ENCODE data around the gene JPH2.
"Not testable (repeated sequence)": the region's sequence is repeated elsewhere in the genome, so short reads cannot be mapped to it uniquely, and the experiment has no call there.

Gene JPH2

DNA sequence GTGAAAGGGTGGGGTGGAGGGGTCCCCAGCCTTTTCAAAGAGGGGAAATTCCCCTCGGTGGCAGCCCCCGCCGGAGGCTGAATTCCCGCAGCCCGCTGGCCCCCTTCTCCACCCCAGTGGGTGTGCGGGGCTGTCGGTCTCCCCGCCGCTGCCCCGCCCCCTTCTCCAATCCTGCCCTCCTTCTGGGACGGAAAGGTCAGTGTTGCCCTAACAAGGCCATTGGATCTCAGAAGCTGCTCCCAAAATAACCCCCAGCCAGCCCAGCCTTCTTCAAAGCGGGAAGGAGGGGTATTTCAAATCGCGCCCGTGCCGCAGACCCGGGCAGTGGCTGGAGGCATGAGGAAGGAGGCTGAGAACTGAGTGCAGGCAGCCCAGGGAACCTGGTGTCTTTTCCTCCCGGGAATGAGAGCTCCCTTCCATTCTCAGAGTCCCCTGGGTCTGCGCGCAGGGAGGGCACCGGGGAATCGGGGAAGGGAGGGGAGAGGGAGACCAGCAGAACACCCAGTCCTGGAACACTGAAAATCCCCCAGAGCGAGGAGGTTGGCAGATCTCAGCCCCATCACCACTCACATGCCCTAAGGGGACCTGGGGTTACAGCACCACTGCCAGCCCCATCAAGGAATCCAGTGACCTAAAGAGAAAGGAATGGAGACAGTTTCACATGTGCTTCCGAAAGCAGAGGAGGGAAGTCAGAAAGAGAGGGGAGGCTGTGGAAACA lies at the start of gene JPH2:
Gene JPH2, minus strand, starts transcription at position 135 of the 718 bp plus-strand sequence. CDS start 483 bp downstream, outside the sequence.
- DNase-seq: peak; percentile 49

DNA sequence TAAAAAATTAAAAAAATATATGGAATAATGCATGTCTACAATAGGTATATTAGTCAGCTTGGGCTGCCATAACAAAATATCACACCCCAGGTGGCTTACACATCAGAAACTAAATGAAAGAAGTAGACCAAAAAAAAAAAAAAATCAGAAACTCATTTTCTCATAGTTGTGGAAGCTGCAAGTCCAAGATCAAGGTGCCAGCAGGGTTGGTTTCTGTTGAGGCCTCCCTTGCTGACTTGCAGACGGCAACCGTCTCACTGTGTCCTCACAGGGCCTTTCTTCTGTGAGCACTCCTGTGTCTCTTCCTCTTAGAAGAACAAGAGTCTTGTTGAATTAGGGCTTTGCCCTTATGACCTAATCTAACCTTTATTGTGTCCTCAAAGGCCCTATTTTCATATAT lies 48.7 kb upstream of the JPH2 start:
- no peak for DNase-seq

DNA sequence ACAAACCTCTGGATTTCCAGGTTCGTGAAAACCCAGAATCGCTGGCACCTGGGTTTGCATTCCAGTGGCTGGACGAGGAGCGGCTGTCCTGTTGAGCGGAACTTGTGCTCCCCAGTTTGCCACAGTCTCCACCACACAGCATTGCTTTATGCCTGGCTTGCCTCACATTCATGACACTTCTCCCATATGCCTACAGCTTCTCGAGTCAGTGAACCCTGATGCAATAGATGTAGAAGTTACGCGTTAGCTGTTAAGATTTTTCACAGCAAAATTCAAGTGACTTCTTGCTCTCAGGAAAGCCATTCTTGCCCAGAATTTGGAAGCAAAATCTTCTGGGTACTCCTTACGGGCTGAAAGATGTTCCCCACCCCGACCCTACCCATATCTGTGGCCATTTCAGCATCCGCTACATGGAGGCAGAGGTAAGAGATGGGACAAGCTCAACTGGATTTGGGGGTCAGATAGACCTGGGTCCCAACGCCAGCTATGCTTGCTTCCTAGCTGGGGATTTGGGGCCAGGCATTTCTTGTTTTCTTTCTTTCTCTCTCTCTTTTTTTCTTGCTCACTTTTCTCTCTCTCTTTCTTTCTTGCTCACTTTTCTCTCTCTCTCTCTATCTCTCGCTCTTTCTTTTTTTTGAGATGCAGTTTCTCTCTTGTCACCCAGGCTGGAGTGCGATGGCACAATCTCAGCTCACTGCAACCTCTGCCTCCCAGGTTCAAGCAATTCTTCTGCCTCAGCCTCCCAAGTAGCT lies 47.8 kb upstream of the JPH2 start:
- DNase-seq: no peak

DNA sequence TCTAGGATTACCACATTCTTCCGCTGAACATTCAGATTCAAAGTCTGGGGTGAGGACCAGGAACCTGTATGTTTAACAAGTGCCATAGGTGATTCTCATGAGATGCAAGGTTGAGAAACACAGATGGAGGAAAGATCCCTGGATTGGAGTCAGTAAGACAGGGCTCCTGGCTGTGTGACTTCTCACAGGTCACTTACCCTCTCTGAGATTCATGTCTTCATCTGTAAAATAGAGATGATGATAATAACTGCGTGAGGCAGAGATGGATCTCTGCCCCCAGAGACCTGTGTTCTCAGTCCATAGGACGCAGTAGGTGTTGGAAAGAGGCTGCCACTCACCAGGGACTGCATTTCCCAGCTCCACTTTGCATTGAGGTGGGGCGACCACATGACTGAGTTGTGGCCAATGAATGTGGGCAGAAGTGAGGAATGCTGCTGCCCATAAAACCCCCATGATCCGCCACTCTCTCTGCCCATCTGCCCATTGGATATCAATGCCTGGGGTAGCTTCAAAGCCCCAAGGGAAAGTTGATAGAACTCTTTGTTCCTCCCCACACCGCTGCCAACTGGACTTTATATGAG lies 46.5 kb upstream of the JPH2 start:
- no peak for DNase-seq

DNA sequence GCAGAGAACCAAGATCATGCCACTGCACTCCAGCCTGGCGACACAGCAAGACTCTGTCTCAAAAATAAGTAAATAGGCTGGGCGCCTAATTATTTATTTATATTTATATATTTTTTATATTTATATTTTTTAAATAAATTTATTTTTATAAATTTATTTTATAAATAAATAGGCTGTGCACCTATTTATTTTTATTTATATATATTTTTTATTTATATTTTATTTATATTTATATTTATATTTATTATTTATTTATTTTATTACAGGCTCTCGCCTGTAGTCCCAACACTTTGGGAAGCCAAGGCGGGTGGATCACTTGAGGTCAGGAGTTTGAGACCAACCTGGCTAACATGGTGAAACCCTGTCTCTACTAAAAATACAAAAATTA lies 45.5 kb upstream of the JPH2 start:
- DNase-seq: not testable (repeated sequence)

DNA sequence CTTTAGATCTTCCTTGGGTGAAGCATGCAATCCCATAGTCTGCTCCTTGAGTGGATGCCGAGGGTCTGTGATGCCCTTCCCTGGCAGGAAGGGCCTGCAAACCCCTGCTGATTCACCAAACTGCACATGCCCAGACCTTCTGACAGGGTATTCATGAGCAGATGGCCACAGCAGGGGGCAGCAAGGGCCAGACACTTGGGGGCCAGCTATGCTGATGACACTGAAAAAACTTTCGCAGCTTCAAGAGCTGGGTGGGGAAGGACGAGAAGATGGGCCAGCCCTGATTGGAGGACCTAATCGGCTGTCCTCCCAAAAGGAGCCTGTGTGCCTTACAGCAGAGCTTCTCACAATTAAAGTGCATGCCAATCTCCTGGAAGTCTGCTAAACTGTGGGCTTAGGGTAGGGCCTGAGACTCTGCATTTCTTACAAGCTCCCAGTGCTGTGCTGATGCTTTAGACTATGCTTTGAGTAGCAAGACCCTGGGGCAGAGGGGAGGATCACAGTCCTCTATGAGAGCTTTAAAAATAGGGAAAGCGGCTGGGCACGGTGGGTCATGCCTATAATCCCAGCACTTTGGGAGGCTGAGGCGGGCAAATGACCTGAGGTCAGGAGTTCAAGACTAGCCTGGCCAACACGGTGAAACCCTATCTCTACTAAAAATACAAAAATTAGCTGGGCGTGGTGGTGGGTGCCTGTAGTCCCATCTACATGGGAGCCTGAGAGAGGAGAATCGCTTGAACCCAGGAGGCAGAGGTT lies 44.9 kb upstream of the JPH2 start:
- no peak for DNase-seq

DNA sequence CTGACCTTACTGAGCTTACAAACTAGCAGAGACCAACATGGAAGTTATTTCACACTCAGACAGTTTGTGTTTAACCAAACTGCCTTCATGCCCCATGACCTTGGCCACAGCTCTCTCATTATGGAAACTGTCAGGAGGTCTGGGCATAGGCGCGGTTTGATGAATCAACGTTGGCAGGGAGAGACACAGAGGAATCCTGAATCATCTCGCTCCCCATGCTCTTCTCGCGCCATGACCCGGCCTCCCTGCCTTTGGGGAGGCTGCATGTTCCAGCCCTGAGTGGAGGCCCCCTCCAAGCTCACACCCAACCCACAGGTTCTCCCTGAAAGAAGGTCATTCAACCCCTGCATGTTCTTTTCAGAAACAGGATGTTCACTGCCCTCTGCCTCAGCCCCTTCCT lies 44.2 kb upstream of the JPH2 start:
- DNase-seq: no peak

DNA sequence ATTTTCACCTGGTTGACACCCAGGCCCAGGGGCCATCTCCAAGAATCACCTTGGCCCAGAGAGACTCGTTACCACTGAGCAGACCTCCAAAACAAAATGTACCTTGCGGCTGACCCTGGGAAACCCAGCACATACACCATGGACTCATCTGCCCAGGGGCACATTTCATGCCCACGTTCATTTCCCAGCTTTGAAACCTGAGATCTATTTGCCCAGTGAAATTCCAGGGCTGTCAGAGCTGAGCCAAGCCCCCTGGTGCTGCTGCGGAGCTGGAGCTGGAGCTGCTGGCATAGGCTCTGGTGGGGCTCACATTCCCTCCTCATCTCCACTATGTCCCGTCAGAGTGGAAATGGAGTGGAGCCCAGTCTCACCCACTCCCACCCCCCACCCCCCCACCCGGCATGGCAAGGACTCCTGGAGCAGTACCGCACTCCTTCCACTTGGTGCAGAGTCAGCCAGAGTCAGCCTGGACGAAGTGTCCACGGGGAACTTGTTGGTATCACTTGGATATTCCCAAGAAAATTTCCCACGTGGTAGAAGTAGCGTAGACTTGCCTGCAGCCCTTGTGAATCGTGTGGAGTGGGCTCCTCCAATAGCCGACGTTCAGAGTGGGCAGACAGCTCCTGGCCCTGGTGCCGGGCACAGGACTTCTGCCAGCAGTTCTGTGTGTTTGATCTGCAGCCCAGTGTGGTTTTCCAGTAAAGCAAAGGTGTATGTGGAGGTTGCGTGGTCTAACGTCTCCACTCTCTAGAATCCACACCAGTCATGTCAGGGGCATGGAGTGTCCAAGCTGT lies 41.7 kb upstream of the JPH2 start:
- DNase-seq: no peak

DNA sequence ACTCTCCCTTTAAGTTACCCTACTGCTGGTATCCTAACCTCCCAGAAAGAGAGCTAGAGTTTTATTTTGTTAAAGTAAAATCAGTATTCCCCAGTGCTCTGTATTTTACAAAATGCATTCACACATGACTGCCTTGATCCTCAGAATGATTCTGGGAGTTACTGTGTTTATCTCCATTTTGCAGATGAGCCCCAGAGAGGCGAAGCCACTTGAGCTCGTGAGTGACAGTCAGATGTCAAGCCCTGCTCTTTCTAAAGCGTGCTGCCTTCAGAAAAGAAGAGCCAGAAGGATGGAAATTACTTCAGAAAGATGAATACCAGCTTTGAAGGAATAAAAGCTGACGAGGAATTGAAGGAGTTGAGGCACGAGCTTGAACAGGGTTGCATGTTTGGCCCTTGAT lies 37.6 kb upstream of the JPH2 start:
- DNase-seq: no peak

DNA sequence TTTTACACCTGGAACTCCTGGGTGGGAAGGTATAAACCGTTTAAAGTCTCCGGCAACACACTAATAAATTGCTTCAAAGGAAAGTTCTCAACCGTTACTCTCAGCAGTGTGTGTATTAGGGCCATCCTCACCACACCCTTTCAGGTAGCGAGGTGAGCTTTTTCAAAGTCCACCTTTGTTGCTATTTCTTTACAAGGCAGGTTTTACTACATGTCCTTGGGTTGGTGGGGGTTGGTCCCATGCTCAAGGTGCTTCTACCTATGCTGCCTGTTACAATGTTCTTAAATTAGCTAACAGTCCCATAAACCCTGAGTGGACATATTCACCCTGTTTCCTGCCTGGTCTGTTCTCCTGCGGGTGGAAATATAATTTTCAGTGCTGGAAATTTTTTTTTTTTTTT lies 36.7 kb upstream of the JPH2 start:
- DNase-seq: no peak

DNA sequence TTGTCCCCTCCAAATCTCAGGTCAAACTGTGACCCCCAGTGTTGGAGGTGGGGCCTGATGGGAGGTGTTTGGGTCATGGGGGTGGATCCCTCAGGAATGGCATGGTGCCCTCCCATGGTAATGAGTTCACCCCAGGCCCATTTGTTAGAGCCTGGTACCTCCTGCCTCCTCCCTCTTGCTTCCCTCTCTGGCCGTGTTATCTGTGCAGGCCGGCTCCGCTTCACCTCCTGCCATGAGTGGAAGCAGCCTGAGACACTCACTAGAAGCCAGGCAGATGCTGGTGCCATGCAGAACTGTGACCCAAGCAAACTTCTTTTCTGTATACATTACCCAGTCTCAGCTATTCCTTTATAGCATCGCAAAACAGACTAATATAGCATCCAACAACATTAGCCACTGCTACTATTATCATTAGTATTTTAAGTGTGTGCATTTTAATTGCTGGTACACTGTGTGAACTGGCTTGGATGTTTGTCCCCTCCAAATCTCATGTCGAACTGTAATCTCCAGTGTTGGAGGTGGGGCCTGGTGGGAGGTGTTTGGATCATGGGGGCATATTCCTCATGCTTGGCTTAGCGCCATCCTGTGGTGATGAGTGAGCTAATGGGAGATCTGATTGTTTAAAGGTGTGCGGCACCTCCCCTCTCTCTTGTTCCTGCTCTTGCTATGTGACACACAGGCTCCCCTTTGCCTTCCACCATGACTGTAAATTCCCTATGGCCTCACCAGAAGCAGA lies 35.8 kb upstream of the JPH2 start:
- DNase-seq: no peak

DNA sequence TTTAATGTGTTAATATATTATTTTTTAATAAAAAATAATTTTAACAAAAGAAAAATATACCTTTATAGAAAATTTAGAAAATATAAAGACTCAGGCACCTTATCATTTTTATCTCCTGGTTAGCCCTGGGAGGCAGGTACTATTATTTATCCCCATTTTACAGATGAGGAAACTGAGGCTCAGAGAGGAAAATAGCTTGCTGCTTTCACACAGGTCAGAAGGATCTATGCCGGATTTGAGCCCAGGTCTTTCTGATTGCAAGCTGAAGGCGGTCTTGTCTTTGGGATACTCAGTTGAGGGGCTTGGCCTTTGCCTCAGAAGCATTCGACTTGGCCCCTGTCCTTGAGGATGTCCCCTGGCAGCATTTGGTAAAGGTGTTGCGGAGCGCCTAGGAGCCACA lies 35.0 kb upstream of the JPH2 start:
- no peak for DNase-seq

DNA sequence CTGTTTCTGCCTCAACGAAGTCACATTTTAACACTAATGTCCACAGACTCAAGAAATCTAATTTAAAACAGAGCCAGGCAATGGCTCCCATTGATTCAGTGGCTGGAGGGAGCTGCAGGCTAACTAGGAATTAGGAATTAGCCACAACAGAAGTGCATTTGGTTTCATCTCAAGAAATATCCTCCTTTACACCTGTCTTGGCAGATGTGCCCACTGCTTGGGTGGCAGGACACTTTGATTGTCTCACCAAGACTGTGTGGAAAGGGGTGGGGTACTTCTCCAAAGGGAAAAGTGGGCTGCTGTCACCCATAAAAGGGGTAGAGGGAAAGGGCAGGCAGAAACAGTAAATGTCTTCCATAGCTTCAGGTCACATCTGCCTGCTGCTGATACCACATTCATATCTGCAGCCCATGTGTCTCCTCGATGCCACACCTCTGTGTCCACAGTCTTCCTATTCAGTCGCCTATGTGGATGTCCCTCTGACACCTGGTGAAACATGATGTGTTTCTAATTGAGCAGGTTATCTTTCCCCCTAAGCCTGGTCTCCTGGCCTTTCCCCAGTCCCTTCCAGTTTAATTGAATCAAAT lies 34.5 kb upstream of the JPH2 start:
- DNase-seq: no peak

DNA sequence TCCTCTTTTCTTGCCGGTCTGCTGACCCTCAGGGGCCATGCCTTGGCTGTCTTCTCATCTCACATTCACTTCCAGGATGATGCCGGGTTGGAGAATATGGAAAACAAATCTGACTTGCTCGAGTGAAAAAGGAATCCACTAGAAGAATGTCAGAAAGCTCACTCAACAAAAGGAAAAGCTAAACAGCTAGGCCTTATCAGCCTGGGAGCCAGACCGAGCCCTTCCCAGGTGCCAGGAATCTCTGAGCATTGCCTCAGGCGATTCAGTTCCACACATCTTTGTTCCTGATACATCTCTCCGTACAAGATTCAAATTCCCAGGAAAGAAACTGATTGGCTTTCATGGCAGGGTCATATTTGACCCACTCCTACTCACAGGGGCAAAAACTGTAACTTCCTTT lies 32.8 kb upstream of the JPH2 start:
- no peak for DNase-seq

DNA sequence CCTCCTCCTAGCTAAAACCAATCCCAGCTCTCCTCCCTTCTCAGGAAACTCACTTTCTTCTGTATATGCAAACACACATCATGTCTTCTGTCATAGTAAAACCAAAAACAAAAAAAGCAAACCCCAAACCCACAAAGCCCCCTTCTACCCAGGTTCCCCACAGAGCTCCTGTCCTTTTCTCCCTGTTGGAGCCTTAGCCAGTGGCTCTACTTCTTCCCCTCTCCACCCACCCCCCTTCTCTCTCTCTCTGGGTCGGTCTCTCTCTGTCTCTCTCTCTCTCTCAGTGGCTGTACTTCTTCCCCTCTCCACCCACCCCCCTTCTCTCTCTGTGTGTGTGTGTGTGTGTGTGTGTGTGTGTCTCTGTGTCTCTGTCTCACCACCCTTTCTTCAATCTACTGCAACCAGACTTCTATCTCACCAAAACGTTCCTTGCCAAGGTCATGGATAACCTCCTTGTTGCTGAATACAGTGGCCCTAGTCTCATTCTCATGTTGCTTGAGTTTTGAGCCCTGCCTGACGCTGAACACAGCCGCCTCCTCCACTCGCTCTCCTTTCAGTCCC lies 32.3 kb upstream of the JPH2 start:
- DNase-seq: no peak

DNA sequence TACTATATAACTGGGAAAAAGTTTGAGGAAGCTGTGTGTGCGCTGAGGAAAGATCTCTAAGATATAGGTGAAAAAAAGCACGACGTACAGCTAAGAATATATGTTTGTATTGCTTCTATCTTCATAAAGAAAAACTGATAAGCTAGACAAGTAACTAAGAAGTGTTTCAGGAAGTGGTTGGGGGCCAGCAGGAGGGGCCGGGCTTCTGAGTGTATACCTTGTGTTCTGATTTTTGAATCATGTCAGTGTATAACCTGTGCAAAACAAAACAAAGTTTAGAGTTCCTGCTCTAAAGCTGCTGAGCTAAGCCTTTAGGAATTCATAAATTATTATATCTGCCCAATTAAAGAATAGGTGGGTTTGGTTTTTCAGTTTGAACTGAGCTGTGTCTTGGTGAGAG lies 31.5 kb upstream of the JPH2 start:
- DNase-seq: no peak

DNA sequence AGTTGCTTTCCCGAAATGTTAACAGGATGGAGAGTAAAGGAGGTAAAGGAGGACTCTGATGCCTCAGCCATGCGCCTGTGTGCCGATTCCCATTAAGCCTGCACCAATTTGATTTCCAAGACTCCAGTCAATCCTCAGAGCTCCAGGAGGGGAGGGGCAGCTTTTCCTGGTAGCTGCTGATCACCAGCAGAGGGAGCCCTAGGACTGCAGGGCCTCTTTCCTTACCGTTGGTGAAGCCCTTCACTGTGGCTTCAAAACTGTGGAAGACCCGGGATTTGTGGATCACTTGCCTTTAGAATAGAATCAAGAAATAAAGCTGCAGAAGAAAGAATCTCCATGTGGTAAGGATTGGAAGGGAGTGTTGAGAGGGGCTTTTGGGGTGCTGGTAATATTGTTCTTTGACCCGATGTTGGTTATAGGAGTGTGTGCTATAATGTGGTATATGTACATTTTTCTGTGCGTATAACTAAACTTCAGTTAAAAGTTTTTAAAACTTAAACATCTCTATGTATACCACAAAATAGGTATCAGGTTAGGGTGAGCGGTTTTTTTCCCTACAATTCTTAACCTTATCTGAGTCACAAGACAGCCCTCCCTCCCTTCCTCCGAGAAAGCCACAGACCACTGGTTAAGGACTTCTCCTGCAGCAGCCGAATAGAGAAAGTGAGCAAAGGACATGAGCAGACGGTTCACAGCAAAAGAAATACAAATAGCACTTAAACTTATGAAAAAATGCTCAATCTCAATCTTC lies 30.5 kb upstream of the JPH2 start:
- peak; percentile 59 for DNase-seq

DNA sequence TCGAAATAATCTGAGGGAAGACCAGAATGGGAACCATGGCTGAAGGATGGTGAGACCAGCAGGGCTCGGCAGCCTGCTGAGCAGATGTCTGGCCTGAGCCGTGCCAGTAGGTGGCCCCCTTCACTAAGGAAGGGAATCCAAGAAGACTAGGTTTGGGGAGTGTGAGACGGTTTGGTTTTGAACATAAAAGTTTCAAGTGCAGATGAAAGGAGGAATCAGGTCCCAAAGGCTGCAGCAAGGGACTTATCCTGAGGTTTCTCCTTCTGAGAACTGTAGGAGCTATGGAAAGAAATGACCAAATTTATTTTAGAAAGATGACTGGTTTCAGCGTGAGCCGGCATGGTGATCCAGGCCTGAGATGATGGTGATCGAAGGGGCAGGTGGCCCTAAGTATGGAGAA lies 28.1 kb upstream of the JPH2 start:
- DNase-seq: no peak

DNA sequence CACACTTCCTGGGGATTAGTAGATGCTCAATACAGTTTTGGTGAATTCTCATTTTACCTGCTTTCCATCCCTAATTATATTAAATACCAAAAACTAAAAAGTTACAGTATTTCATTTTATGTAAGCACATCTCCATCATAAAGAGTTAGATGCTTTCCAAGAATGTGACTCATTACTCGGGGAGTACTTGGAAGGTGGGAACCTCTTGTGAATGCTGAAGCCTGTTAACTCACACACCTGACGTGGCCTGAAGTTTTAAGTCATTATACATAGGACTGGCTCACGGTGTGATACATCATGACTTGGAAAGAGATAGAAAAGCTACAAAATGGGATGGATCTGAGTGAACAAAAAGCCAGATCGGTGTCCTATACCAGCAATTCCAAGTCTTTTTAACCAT lies 25.8 kb upstream of the JPH2 start:
- DNase-seq: no peak

Data from GOT3 (cell line).